ENCODE data around the gene GABRR2.
"Not testable (repeated sequence)": the region's sequence is repeated elsewhere in the genome, so short reads cannot be mapped to it uniquely, and the experiment has no call there.

Gene GABRR2

DNA sequence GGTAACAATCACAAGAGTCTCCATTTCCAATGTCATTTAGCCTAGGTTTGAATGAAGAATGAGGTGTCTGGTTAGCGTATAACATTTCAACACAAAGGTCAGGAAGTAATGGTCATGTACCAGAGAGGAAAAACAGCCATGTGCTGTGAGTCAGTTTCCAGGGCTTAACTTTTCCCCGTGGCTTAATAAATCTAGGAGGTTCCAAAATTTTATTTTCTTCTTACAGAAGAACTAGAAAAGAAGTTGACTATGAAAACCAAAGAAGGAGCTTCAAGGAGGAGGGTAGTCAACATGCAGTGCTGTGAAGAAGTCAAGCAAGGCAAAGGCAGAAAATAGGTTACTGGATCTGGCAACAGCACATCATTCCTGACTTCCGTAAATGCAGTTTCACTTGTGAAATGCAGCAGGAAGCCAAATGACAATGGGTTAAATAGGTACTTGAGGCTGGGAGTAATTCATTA is 8.4 kb upstream of the GABRR2 start:
- no peak for DNase-seq

DNA sequence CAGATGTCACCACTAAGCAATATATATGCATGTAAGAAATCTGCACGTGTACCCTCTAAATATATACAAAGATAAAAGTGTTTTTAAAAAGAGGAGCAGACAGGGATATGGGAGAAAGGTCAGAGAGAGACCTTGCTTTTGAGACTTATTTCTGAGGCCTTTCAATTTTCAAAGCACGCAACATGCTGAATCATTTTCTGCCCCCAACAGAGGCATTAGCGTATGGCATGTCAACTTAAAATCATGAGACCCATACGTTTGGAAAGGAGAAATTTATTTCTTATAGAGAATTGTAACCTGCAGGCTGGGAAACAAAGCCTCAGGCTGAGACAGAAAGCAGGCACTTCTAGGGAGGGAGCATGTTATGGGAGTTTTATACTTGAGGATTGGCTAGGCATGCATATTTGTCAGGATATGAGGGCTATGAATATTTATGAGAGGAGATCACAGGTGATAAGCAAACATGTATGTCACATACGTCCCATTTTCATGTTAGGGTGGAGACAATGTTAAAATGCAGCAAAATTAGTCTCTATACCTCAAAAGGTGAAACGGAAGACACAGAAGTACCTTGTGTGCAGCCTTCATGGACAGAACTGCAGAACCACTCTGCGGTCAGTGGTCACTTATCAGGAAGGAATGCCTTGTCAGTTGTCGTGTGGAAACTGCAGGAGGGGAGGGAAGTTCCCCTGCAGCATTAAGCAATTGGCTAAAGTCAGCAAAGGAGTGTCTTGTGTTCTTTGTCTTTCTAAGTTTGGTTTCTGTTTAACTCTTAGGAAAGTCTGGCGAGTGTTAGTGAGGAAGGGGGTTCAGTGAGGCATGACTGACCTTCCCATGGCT is 6.3 kb upstream of the GABRR2 start:
- no peak for DNase-seq

GRCh38 chr6:89320012-89320559 is 5.0 kb upstream of the GABRR2 start:
- no peak for DNase-seq

DNA sequence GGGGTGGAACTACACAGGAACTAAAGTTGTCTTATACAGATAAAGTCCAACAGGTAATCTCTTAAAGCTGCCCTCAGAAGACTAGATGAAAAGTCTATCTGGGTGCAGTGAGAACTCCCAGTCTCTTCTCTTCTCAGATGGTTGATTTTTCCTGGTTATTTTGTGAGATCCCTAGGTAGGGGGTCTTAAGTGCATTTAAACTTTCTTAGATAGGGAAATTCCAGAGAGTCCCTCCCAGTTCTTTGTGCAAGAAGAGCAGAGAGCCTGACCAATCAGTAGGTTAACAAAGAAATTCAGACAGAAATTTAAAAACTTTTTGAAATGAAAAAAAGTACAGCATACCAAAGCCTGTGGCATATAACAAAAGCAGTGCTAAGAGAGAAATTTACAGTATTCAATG is 2.0 kb upstream of the GABRR2 start:
- no peak for DNase-seq

GRCh38 chr6:89314692-89315091 is 407 bp downstream of the GABRR2 start:
- no peak for DNase-seq

DNA sequence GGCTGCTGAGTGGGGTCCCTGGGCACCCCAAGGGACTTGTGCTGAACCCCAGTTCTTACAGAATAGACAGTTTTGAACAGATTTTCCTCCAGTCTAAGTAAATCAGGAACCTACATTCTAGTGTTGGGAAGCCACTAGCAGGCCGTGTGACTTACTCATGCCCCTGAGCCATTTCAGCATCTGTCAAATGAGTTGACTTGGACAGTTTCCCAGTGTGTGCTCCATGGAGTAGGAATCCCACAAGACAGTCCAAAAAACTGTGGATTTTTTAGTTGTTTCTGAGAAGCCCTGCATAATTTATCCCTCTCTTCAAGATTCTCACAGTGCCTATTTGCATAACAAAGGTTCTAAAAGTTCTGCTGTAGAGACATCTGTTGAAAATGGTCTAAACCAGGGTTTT is 2.1 kb downstream of the GABRR2 start:
- DNase-seq = no peak

- DNase-seq = no peak
Observed at GRCh38 chr6:89311853-89312531, 3.1 kb downstream of the GABRR2 start.

DNA sequence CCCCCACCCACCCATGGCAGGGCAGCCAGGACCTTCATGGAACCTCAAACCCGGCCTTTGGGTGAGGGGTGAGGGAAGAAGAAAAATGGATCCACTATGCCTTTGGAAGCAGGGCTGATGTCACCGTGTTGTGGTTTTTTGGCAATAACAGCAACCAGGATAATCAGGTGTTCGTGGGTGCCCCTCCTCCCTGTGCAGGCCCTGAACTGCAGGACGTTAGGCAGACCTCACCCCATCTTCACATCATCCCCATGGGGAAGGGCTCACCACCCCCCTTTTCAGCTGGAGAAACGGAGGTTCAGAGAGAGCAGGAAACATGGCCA is 3.6 kb downstream of the GABRR2 start:
- DNase-seq = no peak

DNA sequence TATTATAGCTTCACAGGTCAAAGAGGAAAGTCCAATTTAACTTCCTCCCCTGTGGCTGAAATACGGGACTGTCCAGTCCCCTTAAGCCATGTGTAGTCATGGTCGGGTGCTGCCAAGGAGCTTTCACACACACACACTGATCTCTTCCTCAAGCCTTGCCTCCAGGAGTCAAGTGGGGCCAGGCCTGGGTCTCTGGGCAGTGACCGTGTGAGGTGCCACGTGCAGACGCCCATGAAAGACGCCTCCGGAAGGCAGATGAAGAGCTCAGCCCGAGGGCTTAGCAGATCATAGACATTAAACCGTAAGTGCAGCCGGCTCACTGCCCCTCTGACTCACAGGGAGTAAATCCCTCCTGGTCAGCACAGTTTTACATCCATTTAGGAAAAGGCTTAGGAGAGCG is 4.2 kb downstream of the GABRR2 start:
- no peak for DNase-seq

GRCh38 chr6:89308525-89309395 is 6.3 kb downstream of the GABRR2 start:
- DNase-seq = no peak

- not testable (repeated sequence) for DNase-seq
Observed at GRCh38 chr6:89304517-89304916, 10.6 kb downstream of the GABRR2 start.

- DNase-seq = no peak
Observed at GRCh38 chr6:89302936-89303335, 12.2 kb downstream of the GABRR2 start.

DNA sequence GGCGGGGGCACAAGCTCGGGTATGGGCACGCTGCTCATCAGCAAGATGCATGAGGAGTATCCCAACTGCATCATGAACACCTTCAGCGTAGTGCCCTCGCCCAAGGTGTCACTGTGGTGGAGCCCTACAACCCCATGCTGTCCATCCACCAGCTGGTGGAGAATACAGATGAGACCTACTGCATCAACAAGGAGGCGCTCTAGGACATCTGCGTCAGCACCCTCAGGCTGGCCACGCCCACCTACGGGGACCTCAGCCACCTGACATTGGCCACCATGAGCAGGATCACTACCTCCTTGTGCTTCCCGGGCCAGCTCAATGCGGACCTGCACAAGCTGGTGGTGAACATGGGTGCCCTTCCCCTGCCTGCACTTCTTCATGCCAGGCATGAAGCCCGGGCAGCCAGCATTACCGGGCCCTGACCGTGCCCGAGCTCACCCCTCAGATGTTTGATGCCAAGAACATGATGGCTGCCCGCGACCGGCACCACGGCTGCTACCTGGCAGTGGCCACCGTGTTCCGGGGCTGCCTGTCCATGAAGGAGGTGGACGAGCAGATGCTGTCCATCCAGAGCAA is 12.8 kb downstream of the GABRR2 start:
- no peak for DNase-seq

GRCh38 chr6:89301586-89302194 is 13.4 kb downstream of the GABRR2 start:
- no peak for DNase-seq

DNA sequence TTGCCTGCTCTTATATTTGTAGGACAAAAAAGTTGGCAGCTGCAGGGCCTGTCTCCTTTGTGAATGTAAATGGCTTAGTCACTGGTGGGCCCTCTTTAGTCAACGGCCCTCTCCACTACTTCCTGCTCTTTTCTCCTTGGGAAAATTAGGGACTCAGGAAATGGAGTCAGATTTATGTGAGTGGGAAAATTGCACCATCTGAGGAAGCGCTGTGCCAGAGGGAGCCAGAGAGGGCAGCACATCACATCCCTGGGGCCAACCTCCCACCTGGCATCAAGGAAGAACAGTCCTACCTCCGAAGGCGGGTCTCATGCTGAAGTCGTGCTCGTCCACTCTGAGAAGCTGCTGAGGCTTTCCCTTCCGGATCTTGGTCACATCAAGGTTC is 15.6 kb downstream of the GABRR2 start:
- DNase-seq = no peak

DNA sequence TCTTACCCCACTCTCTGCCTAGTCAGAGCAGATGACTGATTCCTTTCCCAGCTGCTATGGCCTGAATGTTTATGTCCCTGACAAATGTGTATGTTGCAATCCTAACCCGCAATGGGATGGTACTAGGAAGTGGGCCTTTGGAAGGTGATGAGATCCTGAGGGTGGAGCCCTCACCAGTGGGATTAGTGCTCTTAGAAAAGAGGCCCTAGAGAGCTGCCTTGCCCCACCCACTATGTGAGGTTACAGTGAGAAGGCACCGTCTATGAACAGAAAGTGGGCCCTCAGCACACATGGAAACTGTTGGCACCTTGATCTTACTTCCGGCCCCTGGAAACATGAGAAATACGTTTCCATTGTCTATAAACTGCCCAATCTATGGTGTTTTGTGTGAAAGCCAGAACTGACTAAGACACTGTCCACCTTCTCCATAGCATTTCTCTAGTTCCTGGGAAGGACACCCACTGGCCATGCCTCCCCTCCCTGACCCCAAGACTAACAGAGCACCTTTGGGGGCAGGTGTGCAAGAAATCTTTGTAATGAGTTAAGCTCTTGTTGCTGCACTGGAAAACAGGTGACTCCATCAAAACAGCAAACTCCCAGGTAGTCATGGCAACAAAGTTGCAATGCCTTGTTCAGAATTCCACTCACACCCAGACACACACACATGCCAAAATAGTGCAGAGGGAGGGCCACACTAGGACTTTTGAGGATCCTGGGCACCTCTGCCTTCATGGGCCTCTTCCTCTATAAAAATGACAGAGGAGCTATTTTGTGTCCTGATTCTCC is 16.2 kb downstream of the GABRR2 start:
- no peak for DNase-seq

DNA sequence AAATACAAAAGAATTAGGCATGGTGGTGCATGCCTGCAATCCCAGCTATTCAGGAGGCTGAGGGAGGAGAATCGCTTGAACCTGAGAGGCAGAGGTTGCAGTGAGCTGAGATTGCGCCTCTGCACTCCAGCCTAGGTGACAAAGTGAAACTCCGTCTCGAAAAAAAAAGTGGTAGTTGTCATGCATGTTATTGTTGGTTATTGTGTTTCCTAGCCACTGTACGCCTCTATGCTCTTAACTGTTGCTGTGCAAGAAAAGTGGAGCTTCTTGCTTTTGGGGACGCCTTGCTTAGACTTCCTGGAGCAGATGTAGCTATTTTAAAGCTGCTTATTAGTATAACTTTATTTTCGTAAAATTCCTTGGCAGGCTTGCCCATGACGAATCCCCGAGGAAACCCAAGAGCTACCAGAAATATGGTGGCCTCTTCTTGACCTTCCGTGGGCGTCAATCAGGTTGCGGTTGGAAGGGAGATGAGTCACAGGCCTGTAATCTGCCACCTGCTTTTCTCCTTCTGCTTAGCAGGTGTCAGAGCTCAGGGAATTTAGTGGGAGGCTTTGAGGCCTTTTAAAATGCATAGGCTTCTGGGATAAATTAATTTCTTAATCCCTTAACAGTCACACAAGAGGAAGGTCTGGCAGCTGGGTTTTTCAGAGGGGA is 17.3 kb downstream of the GABRR2 start:
- DNase-seq = no peak

GRCh38 chr6:89295981-89296380 is 19.1 kb downstream of the GABRR2 start:
- no peak for DNase-seq

DNA sequence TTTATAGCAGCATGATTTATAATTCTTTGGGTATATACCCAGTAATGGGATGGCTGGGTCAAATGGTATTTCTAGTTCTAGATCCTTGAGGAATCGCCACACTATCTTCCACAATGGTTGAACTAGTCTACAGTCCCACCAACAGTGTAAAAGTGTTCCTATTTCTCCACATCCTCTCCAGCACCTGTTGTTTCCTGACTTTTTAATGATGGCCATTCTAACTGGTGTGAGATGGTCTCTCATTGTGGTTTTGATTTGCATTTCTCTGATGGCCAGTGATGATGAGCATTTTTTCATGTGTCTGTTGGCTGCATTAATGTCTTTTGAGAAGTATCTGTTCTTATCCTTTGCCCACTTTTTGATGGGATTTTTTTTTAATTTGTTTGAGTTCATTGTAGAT is 20.0 kb downstream of the GABRR2 start:
- DNase-seq = not testable (repeated sequence)

GRCh38 chr6:89291256-89291819 is 23.8 kb downstream of the GABRR2 start:
- no peak for DNase-seq
